Mesodermal cell (in vitro differentiated cells): ENCODE data around the gene DUOX2.

ENCODE experiments used
- H3K27ac ChIP-seq: 2 replicates; pipeline ENCODE4 v1.7.0; 2013; ENCODE audit warnings: mild to moderate bottlenecking, low read depth, low read length, moderate library complexity; ENCODE audit not compliant: severe bottlenecking
- H3K36me3 ChIP-seq: 2 replicates; pipeline ENCODE4 v1.7.1; 2013; ENCODE audit warnings: mild to moderate bottlenecking, low read length, moderate library complexity; ENCODE audit not compliant: control insufficient read depth, insufficient read depth
- H3K4me1 ChIP-seq: one replicate; pipeline ENCODE4 v1.7.1; 2013; ENCODE audit warnings: mild to moderate bottlenecking, low read length; ENCODE audit not compliant: insufficient read depth, control insufficient read depth, poor library complexity, severe bottlenecking
- H3K4me3 ChIP-seq: 2 replicates; pipeline ENCODE4 v1.7.0; 2013; ENCODE audit warnings: low read length, control low read depth, mild to moderate bottlenecking; ENCODE audit not compliant: insufficient read depth, poor library complexity, severe bottlenecking; ENCODE audit errors: extremely low read depth
- H3K9me3 ChIP-seq: 2 replicates; pipeline ENCODE4 v1.7.1; 2013; ENCODE audit warnings: mild to moderate bottlenecking, low read length, moderate library complexity; ENCODE audit not compliant: control insufficient read depth
- WGBS, 2 experiments: methylation state at CpG; one replicate each; pipeline ENCODE4 v1.1.5; 2013; ENCODE audit warnings: missing lambda C conversion rate in 2 of 2; ENCODE audit not compliant: insufficient coverage in 2 of 2; 5-methylcytosine and 5-hydroxymethylcytosine counted together

DUOX2 gene

DNA sequence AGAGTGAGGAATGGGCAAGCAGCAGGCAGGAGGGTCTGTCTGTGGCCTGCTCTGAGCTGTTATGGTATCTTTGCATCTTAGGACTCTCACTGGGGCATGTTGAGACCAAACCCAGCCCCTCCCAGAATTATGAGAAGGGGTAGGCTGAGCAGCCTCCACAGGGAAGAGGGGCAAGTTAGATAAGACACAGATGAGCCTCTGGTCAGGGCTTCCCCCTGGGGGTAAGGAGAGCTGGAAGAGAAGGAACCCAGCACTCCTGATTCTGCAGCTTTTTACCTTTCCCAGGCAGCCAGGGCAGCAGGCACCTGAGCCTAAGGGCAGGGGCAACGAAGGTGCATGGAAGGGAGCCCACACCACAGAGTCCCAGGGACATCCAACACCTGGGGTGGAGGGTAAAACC, 35.1 kb upstream of the DUOX2 start:
- Histone ChIP-seq H3K27ac (no peak overlapping the region), H3K9me3 (no peaks in the 10 kb centered on the region), H3K36me3 (no peaks in the 10 kb centered on the region), H3K4me1 (peaks cover 15% of the 10 kb centered on the region), H3K4me3 (no peak overlapping the region)
- WGBS, 2 experiments = 80% methylated on average over 1 of the region's 1 CpG; no CpG with 5 or more reads in 1 of the 2 experiments

DNA sequence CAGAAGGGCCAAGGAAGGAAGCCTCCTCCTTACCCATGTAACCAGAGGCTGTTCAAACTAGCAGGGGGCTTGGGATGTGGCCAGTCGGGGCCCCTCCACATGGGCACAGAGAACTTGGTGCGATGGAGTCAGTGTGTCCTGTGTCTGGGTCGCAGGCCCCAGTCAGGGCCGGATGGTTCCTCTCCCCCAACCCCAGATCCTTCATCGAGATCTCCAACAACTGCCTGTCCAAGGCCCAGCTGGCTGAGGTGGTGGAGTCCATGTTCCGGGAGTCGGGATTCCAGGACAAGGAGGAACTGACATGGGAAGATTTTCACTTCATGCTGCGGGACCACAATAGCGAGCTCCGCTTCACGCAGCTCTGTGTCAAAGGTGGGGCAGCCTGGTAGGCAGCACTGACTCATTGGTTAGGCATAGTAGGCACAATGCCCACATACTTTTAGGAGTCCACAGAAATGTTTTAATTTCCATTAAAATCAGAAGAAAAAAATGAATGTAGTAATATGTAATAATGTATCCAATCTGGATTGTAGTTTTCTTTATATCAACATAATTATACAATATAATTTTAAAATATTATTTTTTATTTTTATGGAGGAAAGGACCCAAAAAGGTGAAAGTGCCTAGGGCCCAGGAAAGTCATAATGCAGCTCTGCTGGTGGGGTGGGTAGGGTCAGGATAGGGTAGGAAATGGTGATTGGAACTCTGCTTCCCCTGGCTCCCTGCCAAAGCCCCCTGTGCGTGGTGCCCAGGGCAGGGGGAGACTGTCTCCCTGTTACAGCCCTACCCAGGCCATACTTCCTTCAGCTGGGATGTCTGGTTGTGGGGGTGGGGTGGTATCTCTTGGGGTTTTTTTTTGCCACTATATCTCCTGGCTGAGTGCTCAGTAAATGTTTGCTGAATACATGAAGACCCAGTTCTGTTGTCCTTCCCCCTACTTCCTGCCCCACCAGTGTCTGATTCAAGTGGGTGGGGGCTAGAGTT, 34.4 kb upstream of the DUOX2 start:
- no peaks in the 10 kb centered on the region for H3K36me3 ChIP-seq
- no peak overlapping the region for H3K27ac ChIP-seq
- peaks cover 15% of the 10 kb centered on the region for H3K4me1 ChIP-seq
- 98 to 100% methylated on average over 7 to 8 of the region's 12 CpGs for WGBS, 2 experiments
- no peak overlapping the region for H3K4me3 ChIP-seq
- H3K9me3 ChIP-seq = no peaks in the 10 kb centered on the region

DNA sequence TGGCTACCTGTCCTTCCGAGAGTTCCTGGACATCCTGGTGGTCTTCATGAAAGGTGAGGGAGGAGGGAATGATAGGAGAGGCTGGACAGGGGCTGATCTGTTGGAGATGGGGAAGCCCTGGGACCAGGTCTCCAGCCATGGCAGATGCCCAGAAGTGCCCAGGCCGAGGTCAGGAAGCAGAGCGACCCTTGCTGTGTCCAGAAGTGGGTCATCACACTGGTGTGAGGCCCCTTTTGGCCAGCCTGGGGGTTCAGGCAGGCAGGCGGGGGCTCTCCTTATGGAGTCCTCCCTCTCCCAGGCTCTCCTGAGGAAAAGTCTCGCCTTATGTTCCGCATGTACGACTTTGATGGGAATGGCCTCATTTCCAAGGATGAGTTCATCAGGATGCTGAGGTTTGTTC, 33.6 kb upstream of the DUOX2 start:
- Histone ChIP-seq H3K9me3 (no peaks in the 10 kb centered on the region), H3K27ac (no peak overlapping the region), H3K36me3 (no peaks in the 10 kb centered on the region), H3K4me1 (peaks cover 15% of the 10 kb centered on the region), H3K4me3 (no peak overlapping the region)
- 94 to 97% methylated on average over 4 to 7 of the region's 7 CpGs for WGBS, 2 experiments

DNA sequence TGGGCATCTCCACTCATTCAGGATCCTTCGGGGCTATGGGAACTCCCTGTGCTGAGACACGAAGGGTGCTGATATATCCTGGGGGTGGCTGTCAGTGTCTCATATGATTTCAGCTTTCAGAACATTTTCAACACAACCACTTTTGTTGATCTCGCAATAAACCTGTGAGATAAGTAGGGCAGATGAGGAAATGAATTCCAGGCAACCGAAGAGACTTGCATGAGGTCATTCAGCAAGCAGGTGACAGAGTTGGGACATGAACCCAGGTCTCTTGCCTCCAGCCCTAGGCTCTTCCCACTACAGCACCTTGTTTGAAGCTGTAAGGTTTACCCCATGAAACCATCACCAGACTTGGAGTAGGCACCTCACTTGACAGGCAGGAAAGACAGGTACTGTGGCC, 32.4 kb upstream of the DUOX2 start:
- no peaks in the 10 kb centered on the region for H3K9me3 ChIP-seq
- H3K27ac ChIP-seq = no peak overlapping the region
- no peaks in the 10 kb centered on the region for H3K36me3 ChIP-seq
- 93 to 100% methylated on average over 1 to 3 of the region's 4 CpGs for WGBS, 2 experiments
- H3K4me1 ChIP-seq = peaks cover 15% of the 10 kb centered on the region
- H3K4me3 ChIP-seq = no peak overlapping the region

DNA sequence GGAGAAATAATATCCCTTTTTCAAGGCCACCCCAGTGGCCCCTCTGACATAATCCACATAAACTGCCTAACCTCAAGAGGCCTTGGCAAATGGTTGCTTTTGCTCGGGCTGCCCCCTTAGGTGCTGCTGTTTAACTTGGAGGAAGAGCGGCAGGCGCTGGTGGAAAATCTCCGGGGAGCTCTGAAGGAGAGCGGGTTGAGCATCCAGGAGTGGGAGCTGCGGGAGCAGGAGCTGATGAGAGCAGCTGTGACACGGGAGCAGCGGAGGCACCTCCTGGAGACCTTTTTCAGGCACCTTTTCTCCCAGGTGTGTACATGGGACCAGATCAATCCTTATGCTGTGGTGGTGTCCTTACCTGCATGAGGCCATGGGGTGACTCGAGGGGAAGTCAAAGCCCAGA, 30.8 kb upstream of the DUOX2 start:
- Histone ChIP-seq H3K9me3 (no peaks in the 10 kb centered on the region), H3K4me1 (peaks cover 12% of the 10 kb centered on the region), H3K4me3 (no peak overlapping the region), H3K27ac (no peak overlapping the region), H3K36me3 (no peaks in the 10 kb centered on the region)
- WGBS, 2 experiments = 91 to 94% methylated on average over 8 to 9 of the region's 9 CpGs

DNA sequence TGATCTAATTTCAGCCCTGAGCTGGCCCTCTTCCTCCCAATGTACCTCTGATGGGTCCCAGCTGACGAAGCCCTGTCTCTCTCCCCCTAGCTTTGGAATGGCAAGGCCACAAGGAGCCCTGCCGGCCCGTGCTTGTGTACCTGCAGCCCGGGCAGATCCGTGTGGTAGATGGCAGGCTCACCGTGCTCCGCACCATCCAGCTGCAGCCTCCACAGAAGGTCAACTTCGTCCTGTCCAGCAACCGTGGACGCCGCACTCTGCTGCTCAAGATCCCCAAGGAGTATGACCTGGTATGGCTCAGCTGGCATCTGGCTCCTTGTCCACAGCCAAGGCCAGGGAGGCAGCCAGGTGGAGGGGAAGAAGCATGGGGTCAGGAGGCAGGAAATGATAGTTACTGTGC, 30.0 kb upstream of the DUOX2 start:
- Histone ChIP-seq H3K4me3 (no peak overlapping the region), H3K27ac (no peak overlapping the region), H3K9me3 (no peaks in the 10 kb centered on the region), H3K36me3 (no peaks in the 10 kb centered on the region), H3K4me1 (peaks cover 10% of the 10 kb centered on the region)
- 90 to 91% methylated on average over 11 of the region's 11 CpGs for WGBS, 2 experiments

DNA sequence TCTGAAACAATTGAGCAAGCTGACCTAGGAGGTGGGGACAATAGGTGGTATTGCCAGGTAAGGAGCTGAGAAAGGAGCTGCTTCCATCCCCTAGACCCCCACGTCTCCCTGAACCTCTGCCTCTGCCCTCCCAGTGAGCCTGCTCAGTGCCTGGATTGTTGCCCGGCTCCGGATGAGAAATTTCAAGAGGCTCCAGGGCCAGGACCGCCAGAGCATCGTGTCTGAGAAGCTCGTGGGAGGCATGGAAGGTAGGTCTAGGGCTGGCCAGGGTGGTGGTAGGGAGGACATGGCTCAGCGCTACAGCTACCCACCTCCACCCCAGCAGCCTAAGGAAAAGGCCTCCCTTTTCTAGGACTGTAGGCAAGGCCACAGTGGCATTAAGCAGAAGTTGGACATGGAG, 29.1 kb upstream of the DUOX2 start:
- Histone ChIP-seq H3K27ac (no peak overlapping the region), H3K4me3 (no peak overlapping the region), H3K36me3 (no peaks in the 10 kb centered on the region), H3K4me1 (peaks cover under 1% of the 10 kb centered on the region), H3K9me3 (no peaks in the 10 kb centered on the region)
- 92 to 94% methylated on average over 2 to 6 of the region's 7 CpGs for WGBS, 2 experiments

DNA sequence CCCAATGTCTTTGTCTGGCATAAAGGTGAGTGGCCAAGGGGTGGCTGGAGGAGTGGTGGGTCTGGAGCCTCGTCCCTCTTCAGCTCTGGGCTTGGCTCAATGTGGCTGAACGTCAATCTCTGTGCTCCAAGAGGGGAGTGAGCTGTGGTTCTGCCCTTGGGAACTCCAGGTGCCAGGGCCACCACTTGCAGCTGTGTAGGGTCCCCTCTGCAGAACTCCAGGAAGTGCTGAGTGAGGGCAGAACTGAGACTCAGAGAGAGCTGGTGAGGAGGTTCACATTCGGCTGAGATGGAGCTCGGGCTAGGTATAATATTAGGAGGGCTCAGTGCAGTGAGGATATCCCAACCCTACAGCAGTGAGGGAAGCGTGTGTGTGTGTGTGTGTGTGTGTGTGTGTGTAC, 27.4 kb upstream of the DUOX2 start:
- no peak overlapping the region for H3K4me3 ChIP-seq
- no peak overlapping the region for H3K27ac ChIP-seq
- no peaks in the 10 kb centered on the region for H3K9me3 ChIP-seq
- no peaks in the 10 kb centered on the region for H3K4me1 ChIP-seq
- WGBS, 2 experiments = 89 to 95% methylated on average over 3 to 4 of the region's 5 CpGs
- H3K36me3 ChIP-seq = no peaks in the 10 kb centered on the region

DNA sequence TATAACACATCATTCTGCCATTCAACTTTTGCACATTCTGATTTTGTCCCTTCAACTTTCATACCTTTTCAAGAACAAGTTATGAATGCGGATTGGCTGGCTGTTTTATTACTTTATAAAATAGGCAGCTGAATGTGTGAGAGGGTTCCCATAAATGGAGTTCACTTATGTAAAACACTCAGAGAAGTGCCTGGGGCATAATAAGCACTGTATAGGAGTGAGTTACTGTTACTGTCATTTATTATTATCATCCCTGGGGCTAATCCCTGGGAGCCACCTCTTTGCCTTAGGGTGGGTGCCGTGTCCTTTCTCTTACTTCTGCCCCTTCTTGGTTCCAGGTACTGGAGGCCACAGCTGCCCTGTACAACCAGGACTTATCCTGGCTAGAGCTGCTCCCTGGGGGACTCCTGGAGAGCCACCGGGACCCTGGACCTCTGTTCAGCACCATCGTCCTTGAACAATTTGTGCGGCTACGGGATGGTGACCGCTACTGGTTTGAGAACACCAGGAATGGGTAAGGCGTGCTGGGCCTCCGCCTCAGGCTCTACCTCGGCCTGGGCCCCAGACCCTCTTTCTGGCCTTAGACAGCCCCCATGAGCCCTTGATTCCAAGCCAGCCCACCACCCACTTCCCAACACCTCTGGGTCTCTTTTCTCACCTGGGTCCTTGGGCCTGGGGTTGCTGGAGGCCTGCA, 26.7 kb upstream of the DUOX2 start:
- Histone ChIP-seq H3K36me3 (no peaks in the 10 kb centered on the region), H3K27ac (no peak overlapping the region), H3K4me3 (no peak overlapping the region), H3K9me3 (no peaks in the 10 kb centered on the region), H3K4me1 (no peaks in the 10 kb centered on the region)
- 91 to 95% methylated on average over 9 of the region's 10 CpGs for WGBS, 2 experiments

DNA sequence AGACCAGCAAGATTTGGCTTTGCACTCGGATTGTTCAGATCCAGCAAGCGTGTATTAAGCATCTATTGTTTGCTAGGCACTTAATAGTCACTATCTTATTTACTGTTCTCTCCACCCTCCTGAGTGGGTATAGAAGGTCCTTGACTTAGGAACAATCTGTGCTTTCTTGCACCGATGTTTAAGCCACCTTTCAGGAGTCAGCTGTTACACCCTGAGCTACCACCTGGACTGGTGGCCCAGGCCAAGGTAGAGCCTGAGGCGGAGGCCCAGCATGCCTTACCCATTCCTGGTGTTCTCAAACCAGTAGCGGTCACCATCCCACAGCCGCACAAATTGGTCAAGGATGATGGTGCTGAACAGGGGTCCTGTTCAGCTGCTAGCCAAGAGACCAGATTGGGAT, 25.8 kb upstream of the DUOX2 start:
- Histone ChIP-seq H3K4me3 (no peak overlapping the region), H3K4me1 (no peaks in the 10 kb centered on the region), H3K9me3 (no peaks in the 10 kb centered on the region), H3K36me3 (no peaks in the 10 kb centered on the region), H3K27ac (no peak overlapping the region)
- WGBS, 2 experiments = 90 to 92% methylated on average over 5 to 6 of the region's 6 CpGs
